ENCODE results near the gene AUTS2.

DNA sequence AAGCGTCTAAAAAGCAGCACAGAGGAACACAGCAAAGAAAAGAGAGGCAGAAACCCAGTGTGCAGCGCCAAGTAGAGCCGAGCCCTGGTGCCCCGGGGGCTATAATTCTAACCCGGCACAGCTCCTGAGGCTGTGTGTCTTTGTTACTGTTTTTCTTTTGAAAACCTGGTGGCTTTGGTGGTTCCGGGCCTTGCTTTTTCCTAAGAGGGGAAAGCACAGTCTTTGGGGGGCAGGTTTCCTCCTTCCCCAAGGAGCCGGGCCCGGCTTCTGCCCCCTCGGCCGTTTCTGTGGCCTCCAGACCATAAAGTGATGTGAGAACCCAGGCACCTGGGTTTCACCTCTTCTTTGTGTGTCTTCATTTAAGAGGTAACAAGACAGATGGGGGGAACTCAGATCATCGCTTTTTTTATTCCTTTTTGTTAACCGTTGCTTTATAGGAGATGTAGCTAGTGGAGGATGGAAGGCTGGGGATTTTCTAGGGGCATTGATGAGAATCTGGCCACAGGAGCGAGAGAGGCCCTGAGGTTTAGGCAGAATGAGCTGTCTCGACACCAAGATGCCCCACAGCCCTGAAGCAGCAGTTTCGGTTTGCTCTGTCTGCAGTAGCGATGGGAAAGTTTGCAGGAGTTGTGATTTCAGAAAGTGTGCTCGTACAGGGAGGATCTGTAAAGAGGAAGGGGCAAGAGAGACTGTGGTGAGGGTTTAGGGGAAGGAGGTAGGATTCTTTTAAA lies 1165.9 kb downstream of the AUTS2 start:
- TF ChIP-seq POLR2A (IDR thresholded peaks at IDR 0.05) = no peak
- TF ChIP-seq EP300 (IDR thresholded peaks at IDR 0.05; ENCODE audit: low read depth) = no peak
- TF ChIP-seq POLR2AphosphoS5 (IDR thresholded peaks at IDR 0.05) = no peak
